Measurements from ENCODE around the gene GPR183. TPM values are rescaled to one million over a fixed set of nuclear protein-coding genes. Genes with fewer than 3 reads are reported as not detected.

The GPR183 gene
- total and polyA plus RNA-seq, 2 of the 8 experiments (the other 6 are each of a cell fraction or from before 2014, with no cell fraction given) = not detected

DNA sequence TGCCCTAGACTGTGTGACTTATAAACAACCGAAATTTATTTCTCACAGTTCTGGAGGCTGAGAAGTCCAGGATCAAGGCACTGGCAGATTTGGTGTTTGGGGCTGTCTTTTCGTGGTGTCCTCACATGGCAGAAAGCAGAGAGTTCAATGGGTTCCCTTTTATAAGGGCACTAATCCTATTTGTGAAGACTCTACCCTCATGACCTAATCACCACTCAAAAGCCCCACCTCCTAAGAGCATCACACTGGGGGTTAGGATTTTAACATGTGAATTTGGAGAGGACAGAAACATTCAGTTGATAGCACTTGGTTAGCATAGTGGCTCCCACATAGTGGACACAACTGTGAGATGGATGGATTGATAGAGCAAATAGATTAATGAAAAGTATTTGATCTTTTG is 27.6 kb downstream of the GPR183 start:
- FAIRE-seq = no peak

More for the DNA sequence above, 27.6 kb downstream of the GPR183 start:
- ChIA-PET CTCF (ENCODE audit: partially characterized antibody) (interaction anchor here (1.2 to 1.7 kb wide), 2 partner anchors 9 to 14 kb away, joined by 4 to 9 read pairs; no protein-coding TSS in a partner anchor), POLR2A (ENCODE audit: partially characterized antibody) (no interaction called here)
- Histone ChIP-seq H2AFZ (ENCODE audit: low read length) (no peak overlapping the region), H4K20me1 (replicated peaks in 1 of 2; ENCODE audit: control insufficient read depth in 1 of 2, insufficient read depth in 2 of 2, low read length in 2 of 2) (peaks cover 7 to 9% of the 10 kb centered on the region in 2 experiments), H3K27ac (ENCODE audit: low read depth, low read length) (no peak overlapping the region), H3K79me1 (ENCODE audit: low read depth, low read length) (no peaks in the 10 kb centered on the region; the same call in 1 of the 2 replicates), H3K18ac (ENCODE audit: extremely low read depth, low read length) (no peak overlapping the region), H4K91ac (replicated peaks; ENCODE audit: insufficient read length, low read length) (no peak overlapping the region), H2BK15ac (ENCODE audit: low read length) (no peak overlapping the region), H3K27me3 (replicated peaks in 1 of 4; ENCODE audit: control insufficient read depth in 3 of 4, extremely low read depth in 1 of 4, insufficient read depth in 3 of 4, low read length in 3 of 4) (no peaks in the 10 kb centered on the region), H3K56ac (replicated peaks; ENCODE audit: insufficient read length, low read depth, low read length) (no peak overlapping the region), H2BK5ac (ENCODE audit: low read depth, low read length) (no peak overlapping the region), H2AK5ac (ENCODE audit: low read depth, low read length) (no peak overlapping the region), H3K4me1 (replicated peaks in 1 of 4; ENCODE audit: control insufficient read depth in 3 of 4, insufficient read depth in 4 of 4, low read length in 3 of 4) (peaks cover 0 to 13% (median 4%) of the 10 kb centered on the region in 4 experiments; a peak in 5 of 7 replicates), H3K36me3 (ENCODE audit: control insufficient read depth in 2 of 4, insufficient read depth in 4 of 4, low read length in 3 of 4) (no peaks in the 10 kb centered on the region; a peak in 1 of 8 replicates), H3K14ac (ENCODE audit: insufficient read length) (no peak overlapping the region), H2BK12ac (ENCODE audit: low read depth, low read length) (no peak overlapping the region), H3K4ac (replicated peaks; ENCODE audit: insufficient read length, low read depth, low read length) (no peak overlapping the region), H3K23me2 (ENCODE audit: low read depth, low read length) (no peaks in the 10 kb centered on the region), H3K9me3 (ENCODE audit: insufficient read depth in 2 of 2, low read depth in 1 of 2, low read length in 1 of 2) (no peaks in the 10 kb centered on the region), H4K8ac (ENCODE audit: extremely low read depth, insufficient read depth, low read length) (no peak overlapping the region), H4K5ac (ENCODE audit: insufficient read length, low read depth, low read length) (no peak overlapping the region), H3K9ac (replicated peaks in 1 of 4; ENCODE audit: extremely low read depth in 1 of 4, low read depth in 3 of 4, low read length in 3 of 4) (no peak overlapping the region), H3K4me3 (ENCODE audit: extremely low read depth in 1 of 4, insufficient read depth in 2 of 4, low read depth in 3 of 4, low read length in 4 of 4) (no peak overlapping the region), H2BK20ac (ENCODE audit: low read length) (no peak overlapping the region), H2BK120ac (replicated peaks; ENCODE audit: low read depth, low read length) (no peak overlapping the region), H3K4me2 (ENCODE audit: insufficient read depth in 1 of 2, low read depth in 2 of 2, low read length in 2 of 2) (no peak overlapping the region), H3K23ac (ENCODE audit: insufficient read length) (no peak overlapping the region), H3K79me2 (ENCODE audit: control insufficient read depth in 1 of 2, insufficient read depth in 2 of 2, low read length in 2 of 2) (0 out of 4 replicates have a peak, but pooled peaks cover 0 to 4% of the 10 kb centered on the region in 2 experiments)
- DNase-seq (ENCODE audit: low read depth in 1 of 2, low spot score in 2 of 2) = no peak
- whole genome bisulfite sequencing, 2 experiments (ENCODE audit: extremely low coverage in 1 of 2, insufficient coverage in 1 of 2, insufficient read length in 1 of 2, insufficient replicate concordance in 2 of 2, low coverage in 1 of 2, low lambda C conversion rate in 2 of 2, missing lambda C conversion rate in 1 of 2) = 87% methylated on average over 2 of the region's 2 CpGs; no CpG with 5 or more reads in 1 of the 2 experiments
- TF ChIP-seq SP2 (IDR thresholded peaks at IDR 0.05; ENCODE audit: low read length) (no peak), BRCA1 (IDR thresholded peaks at IDR 0.05; ENCODE audit: low read depth, low read length) (no peak), HDAC2 (IDR thresholded peaks at IDR 0.05; ENCODE audit: borderline replicate concordance in 1 of 2, low read depth in 2 of 2, low read length in 2 of 2) (no peak), CTBP2 (IDR thresholded peaks at IDR 0.05; ENCODE audit: borderline replicate concordance, insufficient read depth, insufficient read length, low read length) (no peak), RFX5 (IDR thresholded peaks at IDR 0.05; ENCODE audit: borderline replicate concordance, low read depth, low read length) (no peak), NRF1 (IDR thresholded peaks at IDR 0.05; ENCODE audit: low read depth, low read length) (no peak), FOSL1 (IDR thresholded peaks at IDR 0.05; ENCODE audit: insufficient read depth, low read depth, low read length) (no peak), KDM5A (IDR thresholded peaks at IDR 0.05; ENCODE audit: low read length) (no peak), TAF7 (optimal IDR thresholded peaks at IDR 0.05; ENCODE audit: borderline replicate concordance, low read depth, low read length) (no peak)
- TF ChIP-seq, protein P1, sequence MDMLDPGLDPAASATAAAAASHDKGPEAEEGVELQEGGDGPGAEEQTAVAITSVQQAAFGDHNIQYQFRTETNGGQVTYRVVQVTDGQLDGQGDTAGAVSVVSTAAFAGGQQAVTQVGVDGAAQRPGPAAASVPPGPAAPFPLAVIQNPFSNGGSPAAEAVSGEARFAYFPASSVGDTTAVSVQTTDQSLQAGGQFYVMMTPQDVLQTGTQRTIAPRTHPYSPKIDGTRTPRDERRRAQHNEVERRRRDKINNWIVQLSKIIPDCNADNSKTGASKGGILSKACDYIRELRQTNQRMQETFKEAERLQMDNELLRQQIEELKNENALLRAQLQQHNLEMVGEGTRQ (IDR thresholded peaks at IDR 0.05; ENCODE audit: low read length) = no peak
